T follicular helper cell (primary cell): ENCODE results near the gene C11orf98.
"Not testable (repeated sequence)": the region's sequence is repeated elsewhere in the genome, so short reads cannot be mapped to it uniquely, and the experiment has no call there.

ENCODE experiments used
- DNase-seq: peaks from one replicate; pipeline ENCODE4 v3.0.0-alpha.2; 2020; ENCODE audit warnings: low read depth

C11orf98 gene

GRCh38 chr11:62650283-62650682 is 14.7 kb downstream of the C11orf98 start:
- not testable (repeated sequence) for DNase-seq

DNA sequence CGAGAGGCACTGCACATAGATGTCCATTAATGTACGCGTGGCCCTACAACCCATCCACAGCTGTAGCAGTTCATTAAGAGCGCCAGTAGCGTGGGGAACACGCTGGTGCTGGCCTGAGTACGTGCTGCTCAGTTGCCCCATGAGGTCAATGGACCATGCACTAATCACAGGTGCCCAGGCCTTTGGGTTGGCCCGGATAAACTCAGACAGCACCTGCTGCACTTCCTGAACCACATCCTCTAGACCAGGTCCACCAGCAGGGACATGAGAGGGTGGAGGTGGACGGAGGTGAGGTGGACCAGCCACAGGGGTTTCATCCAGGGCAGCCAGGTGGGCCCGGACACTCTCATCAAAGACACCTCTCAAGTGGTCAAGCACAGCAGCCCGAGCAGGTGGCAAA is 15.5 kb downstream of the C11orf98 start:
- no peak for DNase-seq

GRCh38 chr11:62648967-62649364 is 16.0 kb downstream of the C11orf98 start:
- no peak for DNase-seq

DNA sequence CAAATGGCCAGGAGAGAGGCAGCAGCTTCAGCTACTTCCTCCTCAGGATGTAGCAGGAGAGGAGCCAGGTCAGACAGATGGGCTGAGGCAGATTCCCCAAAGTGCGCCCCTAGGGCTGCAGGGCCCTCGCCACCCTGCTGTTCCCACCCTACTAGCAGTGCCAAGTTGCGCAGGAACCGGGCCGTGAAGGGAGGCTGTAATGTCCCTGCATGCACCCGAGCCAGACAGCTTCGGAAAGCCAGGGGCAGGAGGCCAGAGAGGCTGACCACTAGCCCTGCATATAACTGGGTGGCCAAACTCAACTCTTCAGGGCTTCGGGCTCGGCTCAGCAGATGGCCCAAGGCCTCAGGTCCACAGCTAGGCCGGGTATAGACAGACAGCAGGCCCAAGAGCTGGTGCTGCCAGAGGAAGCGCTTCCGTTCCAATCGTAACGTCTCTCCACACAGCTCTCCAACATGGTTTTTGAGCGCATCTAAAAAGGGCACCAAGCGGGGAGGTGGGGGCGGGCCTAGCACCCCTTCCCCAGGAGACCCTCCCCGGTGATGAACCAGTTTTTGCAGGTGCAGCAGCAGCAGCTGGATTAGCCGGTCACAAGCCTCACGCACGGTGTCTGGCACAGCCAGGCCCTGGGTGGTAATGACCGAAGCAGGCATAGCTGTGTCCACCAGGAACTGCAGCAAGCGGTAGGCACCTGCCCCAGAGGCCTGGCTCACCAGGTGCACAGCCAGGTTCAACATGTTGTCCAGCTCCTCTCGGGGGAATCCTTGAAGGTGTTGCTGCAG is 16.6 kb downstream of the C11orf98 start:
- no peak for DNase-seq

DNA sequence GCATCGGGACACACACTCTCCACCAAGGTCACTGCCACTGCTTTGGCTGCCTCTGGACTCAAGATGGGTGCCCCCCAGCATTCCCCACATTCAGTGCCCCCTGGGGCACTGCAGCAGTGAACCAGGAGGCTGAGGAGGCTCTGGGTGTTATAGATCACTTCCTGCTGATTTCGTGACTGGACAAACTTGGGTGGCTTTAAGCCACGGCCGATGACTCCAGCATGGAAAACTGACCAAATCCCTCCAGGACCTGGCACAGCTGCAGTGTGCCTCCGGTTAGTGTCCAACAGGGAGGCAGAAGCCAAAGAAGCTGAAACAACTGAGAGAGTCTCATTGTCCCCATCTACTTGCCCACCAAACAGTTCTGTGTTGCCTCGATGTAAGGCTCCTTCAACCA is 17.4 kb downstream of the C11orf98 start:
- no peak for DNase-seq

DNA sequence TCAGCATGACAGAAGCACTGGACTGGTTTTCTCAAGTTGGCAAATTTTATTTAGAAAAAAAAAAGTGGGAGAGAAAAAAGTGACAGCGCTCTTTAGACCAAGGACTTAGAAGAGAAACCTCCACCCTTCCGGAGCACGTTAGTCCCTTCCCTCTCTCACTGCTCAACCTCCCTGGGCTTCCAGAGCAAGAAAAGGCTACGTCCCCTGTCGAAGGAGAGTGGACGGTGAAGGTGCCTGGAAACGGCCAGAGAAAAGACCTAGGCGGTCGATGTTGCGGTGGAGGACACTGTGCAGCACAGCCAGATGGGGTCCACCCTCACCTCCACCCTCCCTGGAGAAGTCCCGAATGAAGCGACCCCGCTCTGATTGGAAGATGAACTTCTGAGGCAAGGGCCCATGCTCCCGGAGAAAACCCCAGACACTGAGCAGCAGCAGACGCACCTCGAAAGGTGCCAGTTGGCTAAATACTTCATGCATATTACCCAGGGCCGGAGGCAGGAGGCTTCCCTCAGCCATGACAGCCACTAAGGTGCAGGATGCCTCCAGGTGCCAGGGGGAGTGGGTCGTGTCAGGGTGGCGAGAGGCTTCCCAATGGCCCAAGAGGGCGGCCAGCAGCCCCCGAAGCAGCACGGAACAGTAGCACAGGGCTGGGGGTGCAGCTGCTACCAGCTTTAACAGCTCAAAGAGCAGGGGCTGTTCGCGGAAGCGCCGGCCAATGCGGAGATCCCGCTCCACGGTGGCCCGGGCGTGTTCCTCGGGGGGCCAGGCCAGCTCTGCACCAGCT is 18.0 kb downstream of the C11orf98 start:
- no peak for DNase-seq

- peak; percentile 99 for DNase-seq
Measured at GRCh38 chr11:62645946-62646824, 18.8 kb downstream of the C11orf98 start, which contains the start of gene GANAB. Gene GANAB (minus strand): TSS chr11:62646613. CDS start chr11:62646599, 14 bp downstream.

DNA sequence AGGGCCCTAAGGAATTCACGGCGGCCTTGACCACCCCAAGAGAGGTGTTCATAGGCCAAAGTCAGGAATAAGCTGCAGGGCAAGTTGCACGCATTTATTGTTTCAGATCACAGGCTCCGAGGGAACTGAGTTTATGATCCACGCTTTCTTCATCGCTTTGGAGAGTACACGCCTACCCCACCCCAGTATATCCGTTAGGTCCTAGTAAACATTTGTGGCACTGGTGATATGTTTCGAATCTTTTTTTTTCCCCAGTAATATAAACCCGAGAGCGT is 19.4 kb downstream of the C11orf98 start:
- no peak for DNase-seq

GRCh38 chr11:62644220-62644619 is 20.8 kb downstream of the C11orf98 start:
- no peak for DNase-seq

GRCh38 chr11:62632492-62632891 is 32.5 kb downstream of the C11orf98 start:
- no peak for DNase-seq

DNA sequence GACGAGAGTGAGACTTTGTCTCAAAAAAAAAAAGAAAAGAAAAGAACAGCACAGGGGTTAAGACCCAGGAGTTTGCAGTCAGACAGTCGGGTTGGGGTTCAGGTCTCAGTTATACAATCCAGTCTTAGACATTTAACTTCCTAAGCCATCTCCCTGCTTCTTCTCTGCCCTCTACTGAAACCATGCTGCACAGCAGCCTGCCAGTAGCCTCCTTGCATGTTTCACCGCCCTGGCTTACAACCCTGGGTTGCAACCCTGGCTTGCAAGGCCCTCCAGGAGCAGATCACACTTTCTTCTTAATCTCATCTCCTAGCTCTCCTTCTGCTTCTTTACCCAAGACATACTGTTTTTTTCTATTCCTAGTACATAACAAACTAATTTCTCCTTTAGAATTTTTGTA is 37.3 kb downstream of the C11orf98 start:
- no peak for DNase-seq

GRCh38 chr11:62622476-62623089 is 42.4 kb downstream of the C11orf98 start:
- DNase-seq = no peak

DNA sequence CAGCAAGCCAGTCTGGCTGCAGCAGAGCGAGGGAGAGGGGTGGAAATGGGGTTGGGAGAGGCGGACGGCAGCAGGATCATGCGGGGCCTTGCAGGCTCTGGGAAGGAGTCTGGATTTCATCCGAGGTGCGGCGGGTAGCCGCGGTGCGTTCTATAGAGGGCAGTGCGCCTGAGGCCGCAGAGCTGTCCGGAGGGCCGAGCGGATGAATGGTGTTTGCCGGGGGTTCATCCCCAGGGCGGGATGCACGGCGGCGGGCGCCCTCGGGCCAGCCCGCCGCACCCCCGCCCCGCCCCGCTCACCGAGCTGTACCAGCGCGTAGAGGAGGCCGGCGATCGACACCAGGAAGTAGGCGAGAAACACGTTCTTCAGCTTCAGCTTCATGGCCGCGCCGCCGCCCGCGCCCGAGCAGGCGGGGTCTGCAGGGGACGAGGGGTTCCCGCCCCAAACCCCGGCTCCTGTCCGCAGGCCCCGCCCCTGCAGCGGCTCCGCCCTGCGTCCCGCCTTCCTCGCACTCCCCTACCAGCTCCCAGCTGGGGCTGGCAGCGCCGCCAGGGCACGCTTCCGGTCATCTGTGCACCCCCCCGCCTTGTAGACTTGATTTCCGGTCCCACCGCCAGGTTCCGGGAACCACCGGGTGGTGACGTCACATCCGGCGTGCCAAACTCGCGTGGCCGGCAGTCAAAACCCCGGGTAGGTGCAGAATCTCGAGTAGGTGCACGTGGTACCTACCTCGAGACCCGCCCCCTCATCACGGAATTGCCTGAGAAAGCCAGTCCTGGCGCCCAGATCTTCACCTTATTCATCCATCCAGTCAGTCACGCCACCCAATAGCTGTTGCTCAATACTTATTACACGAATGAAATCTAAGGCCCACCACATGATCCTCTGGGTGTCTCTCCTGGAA is 43.2 kb downstream of the C11orf98 start, which contains the start of gene B3GAT3:
TSS of gene B3GAT3 (minus strand) at position 420 of the 904 bp plus-strand sequence. CDS start at position 381, 39 bp downstream.
- DNase-seq = peak; percentile 94

GRCh38 chr11:62621027-62621566 is 43.9 kb downstream of the C11orf98 start:
- no peak for DNase-seq

DNA sequence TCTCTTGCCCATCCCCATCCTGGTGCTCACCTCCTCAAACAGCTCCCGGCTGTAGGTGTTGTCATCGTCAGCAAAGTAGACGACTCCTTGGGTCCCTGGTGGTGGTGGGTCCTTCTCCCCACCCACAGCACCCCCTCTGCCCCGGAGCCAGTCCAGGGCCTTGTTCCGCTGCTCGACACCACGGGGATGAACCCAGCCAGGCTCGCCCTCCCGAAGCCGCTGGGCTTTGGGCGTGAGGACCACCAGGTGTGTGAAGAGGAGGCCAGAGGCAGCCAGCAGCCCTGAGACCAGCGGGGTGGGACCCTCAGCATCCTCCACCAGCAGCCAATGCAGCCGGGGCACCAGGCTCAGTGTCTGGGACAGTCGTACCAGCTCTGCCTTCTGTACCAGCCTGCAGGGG is 48.1 kb downstream of the C11orf98 start:
- DNase-seq = not testable (repeated sequence)

GRCh38 chr11:62615521-62615920 is 49.5 kb downstream of the C11orf98 start:
- DNase-seq = no peak

- DNase-seq = no peak
Measured at GRCh38 chr11:62614275-62614674, 50.7 kb downstream of the C11orf98 start.

DNA sequence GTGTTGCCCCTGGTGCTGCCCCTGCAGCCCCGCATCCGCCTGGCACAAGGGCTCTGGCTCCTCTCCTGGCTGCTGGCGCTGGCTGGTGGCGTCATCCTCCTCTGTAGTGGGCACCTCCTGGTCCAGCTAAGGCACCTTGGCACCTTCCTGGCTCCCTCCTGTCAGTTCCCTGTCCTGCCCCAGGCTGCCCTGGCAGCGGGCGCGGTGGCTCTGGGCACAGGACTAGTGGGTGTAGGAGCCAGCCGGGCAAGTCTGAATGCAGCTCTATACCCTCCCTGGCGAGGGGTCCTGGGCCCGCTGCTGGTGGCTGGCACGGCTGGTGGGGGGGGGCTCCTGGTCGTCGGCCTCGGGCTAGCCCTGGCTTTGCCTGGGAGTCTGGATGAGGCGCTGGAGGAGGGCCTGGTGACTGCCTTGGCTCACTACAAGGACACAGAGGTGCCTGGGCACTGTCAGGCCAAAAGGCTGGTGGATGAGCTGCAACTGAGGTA is 51.7 kb downstream of the C11orf98 start:
- DNase-seq = no peak
